Loucy (cell line): ENCODE data around the gene ISLR.

Source experiments
- H2AFZ ChIP-seq: fragments of 200-600 bp; sonication (generic); 2 replicates; pipeline ENCODE4 v1.6.0; 2016; ENCODE audit warnings: antibody characterized with exemption, mild to moderate bottlenecking, low read length, moderate library complexity
- H3F3A ChIP-seq: fragments of 200-600 bp; 2 replicates; pipeline ENCODE4 v1.6.0; 2016; ENCODE audit warnings: antibody characterized with exemption, low read depth, mild to moderate bottlenecking
- H3K27me3 ChIP-seq: fragments of 200-600 bp; sonication (generic); 2 replicates; pipeline ENCODE4 v1.6.1; 2014; ENCODE audit warnings: low read length, mild to moderate bottlenecking; ENCODE audit not compliant: insufficient read depth, poor library complexity, severe bottlenecking
- H3K36me3 ChIP-seq: fragments of 200-600 bp; sonication (generic); 2 replicates; pipeline ENCODE4 v1.6.1; 2016; ENCODE audit warnings: low read length; ENCODE audit not compliant: insufficient read depth
- H3K4me1 ChIP-seq: fragments of 200-600 bp; sonication (generic); 2 replicates; pipeline ENCODE4 v1.5.1; 2014; ENCODE audit warnings: low read length, mild to moderate bottlenecking; ENCODE audit not compliant: insufficient read depth, poor library complexity, severe bottlenecking
- H3K4me2 ChIP-seq: fragments of 200-600 bp; sonication (generic); 2 replicates; pipeline ENCODE4 v1.6.0; 2014; ENCODE audit warnings: antibody characterized with exemption, low read length, low read depth, mild to moderate bottlenecking; ENCODE audit not compliant: poor library complexity, severe bottlenecking
- H3K4me3 ChIP-seq: fragments of 200-600 bp; sonication (generic); 2 replicates; pipeline ENCODE4 v1.5.1; 2014; ENCODE audit warnings: low read length, mild to moderate bottlenecking, mixed read lengths; ENCODE audit not compliant: poor library complexity, severe bottlenecking
- H3K79me2 ChIP-seq: fragments of 200-600 bp; sonication (generic); 2 replicates; pipeline ENCODE4 v1.6.1; 2014; ENCODE audit warnings: low read length; ENCODE audit not compliant: insufficient read depth
- H3K9ac ChIP-seq: fragments of 200-600 bp; sonication (generic); 2 replicates; pipeline ENCODE4 v1.6.0; 2014; ENCODE audit warnings: mild to moderate bottlenecking, low read depth, low read length, moderate library complexity; ENCODE audit not compliant: poor library complexity, severe bottlenecking
- H3K9me2 ChIP-seq: fragments of 200-600 bp; sonication (generic); replicated peaks from 2 replicates; pipeline ENCODE4 v1.6.1; 2016; ENCODE audit warnings: low read depth, low read length, mixed read lengths
- H3K9me3 ChIP-seq: fragments of 200-600 bp; sonication (generic); 2 replicates; pipeline ENCODE4 v1.6.1; 2014; ENCODE audit warnings: mild to moderate bottlenecking, antibody characterized with exemption, low read length, low read depth; ENCODE audit not compliant: insufficient read depth
- H4K20me1 ChIP-seq: fragments of 200-600 bp; sonication (generic); 2 replicates; pipeline ENCODE4 v1.6.0; 2014; ENCODE audit warnings: antibody characterized with exemption, low read length, mild to moderate bottlenecking; ENCODE audit not compliant: insufficient read depth, poor library complexity, severe bottlenecking
- CTCF ChIP-seq: fragments of 200-600 bp; sonication (generic); conservative IDR thresholded peaks from 2 replicates; pipeline ENCODE4 v1.5.1; 2014; ENCODE audit warnings: mild to moderate bottlenecking, antibody characterized with exemption, low read length
- EZH2phosphoT487 ChIP-seq: fragments of 200-600 bp; IDR thresholded peaks from 2 replicates; pipeline ENCODE4 v1.6.1; 2018; ENCODE audit warnings: antibody characterized with exemption, mild to moderate bottlenecking, moderate library complexity, borderline replicate concordance

The ISLR gene

GRCh38 chr15:74200412-74200815 is 26.9 kb downstream of the ISLR start:
- H2AFZ ChIP-seq, result no peak overlapping the region

GRCh38 chr15:74200871-74201419 is 27.4 kb downstream of the ISLR start:
- peak overlapping the region; percentile 75 for H3K4me3 ChIP-seq

More at GRCh38 chr15:74200412-74200815, 26.9 kb downstream of the ISLR start:
- peak overlapping the region; percentile 91 for H3K4me2 ChIP-seq
- TF ChIP-seq EZH2phosphoT487 (no peak), CTCF (no peak)
- peaks cover 48% of the 10 kb centered on the region for H3K4me1 ChIP-seq
- H3K9ac ChIP-seq, result peak overlapping the region; percentile 4
- no peaks in the 10 kb centered on the region for H3K9me2 ChIP-seq
- H3K4me3 ChIP-seq, result peak overlapping the region; percentile 4
- H4K20me1 ChIP-seq, result peaks cover 14% of the 10 kb centered on the region
- H3F3A ChIP-seq, result peaks cover 7% of the 10 kb centered on the region
- no peaks in the 10 kb centered on the region for H3K9me3 ChIP-seq
- peaks cover 68% of the 10 kb centered on the region for H3K79me2 ChIP-seq
- peaks cover 31% of the 10 kb centered on the region; the same call in 1 of the 2 replicates for H3K36me3 ChIP-seq
- H3K27me3 ChIP-seq, result no peaks in the 10 kb centered on the region

GRCh38 chr15:74201710-74202420 is 28.4 kb downstream of the ISLR start:
- no peak for TF ChIP-seq EZH2phosphoT487
- TF ChIP-seq CTCF, result no peak
- Histone ChIP-seq H3K9me3 (no peaks in the 10 kb centered on the region), H3K27me3 (no peaks in the 10 kb centered on the region), H3K9me2 (no peaks in the 10 kb centered on the region), H2AFZ (no peak overlapping the region; the same call in 1 of the 2 replicates), H4K20me1 (peaks cover 14% of the 10 kb centered on the region), H3K4me2 (peak overlapping the region; percentile 91), H3F3A (peaks cover 7% of the 10 kb centered on the region), H3K9ac (peak overlapping the region; percentile 90), H3K4me3 (peak overlapping the region; percentile 75), H3K4me1 (peaks cover 62% of the 10 kb centered on the region), H3K36me3 (peaks cover 18% of the 10 kb centered on the region; the same call in 1 of the 2 replicates), H3K79me2 (peaks cover 83% of the 10 kb centered on the region)

More at GRCh38 chr15:74200871-74201419, 27.4 kb downstream of the ISLR start:
- peaks cover 14% of the 10 kb centered on the region for H4K20me1 ChIP-seq
- H3K4me1 ChIP-seq, result peaks cover 53% of the 10 kb centered on the region
- peaks cover 74% of the 10 kb centered on the region for H3K79me2 ChIP-seq
- peak overlapping the region; percentile 4 for H3K9ac ChIP-seq
- H2AFZ ChIP-seq, result no peak overlapping the region
- no peaks in the 10 kb centered on the region for H3K27me3 ChIP-seq
- H3K36me3 ChIP-seq, result peaks cover 25% of the 10 kb centered on the region; the same call in 1 of the 2 replicates
- H3K9me2 ChIP-seq, result no peaks in the 10 kb centered on the region
- TF ChIP-seq EZH2phosphoT487 (no peak), CTCF (no peak)
- no peaks in the 10 kb centered on the region for H3K9me3 ChIP-seq
- peaks cover 7% of the 10 kb centered on the region for H3F3A ChIP-seq
- peak overlapping the region; percentile 91 for H3K4me2 ChIP-seq
